PC-9 (cell line): ENCODE results near the gene CD81.

Experiments used
- EZH2 ChIP-seq: fragments of 200-600 bp; sonication (generic); IDR thresholded peaks from 2 replicates; pipeline ENCODE4 v1.8.0; 2017; ENCODE audit warnings: antibody characterized with exemption, low read depth
- TF ChIP-seq, protein P1 (sequence below): fragments of 200-600 bp; sonication (generic); conservative IDR thresholded peaks from 2 replicates; pipeline ENCODE4 v1.6.1; 2017; ENCODE audit warnings: mixed run types, antibody characterized with exemption, mild to moderate bottlenecking, moderate library complexity

DNA sequence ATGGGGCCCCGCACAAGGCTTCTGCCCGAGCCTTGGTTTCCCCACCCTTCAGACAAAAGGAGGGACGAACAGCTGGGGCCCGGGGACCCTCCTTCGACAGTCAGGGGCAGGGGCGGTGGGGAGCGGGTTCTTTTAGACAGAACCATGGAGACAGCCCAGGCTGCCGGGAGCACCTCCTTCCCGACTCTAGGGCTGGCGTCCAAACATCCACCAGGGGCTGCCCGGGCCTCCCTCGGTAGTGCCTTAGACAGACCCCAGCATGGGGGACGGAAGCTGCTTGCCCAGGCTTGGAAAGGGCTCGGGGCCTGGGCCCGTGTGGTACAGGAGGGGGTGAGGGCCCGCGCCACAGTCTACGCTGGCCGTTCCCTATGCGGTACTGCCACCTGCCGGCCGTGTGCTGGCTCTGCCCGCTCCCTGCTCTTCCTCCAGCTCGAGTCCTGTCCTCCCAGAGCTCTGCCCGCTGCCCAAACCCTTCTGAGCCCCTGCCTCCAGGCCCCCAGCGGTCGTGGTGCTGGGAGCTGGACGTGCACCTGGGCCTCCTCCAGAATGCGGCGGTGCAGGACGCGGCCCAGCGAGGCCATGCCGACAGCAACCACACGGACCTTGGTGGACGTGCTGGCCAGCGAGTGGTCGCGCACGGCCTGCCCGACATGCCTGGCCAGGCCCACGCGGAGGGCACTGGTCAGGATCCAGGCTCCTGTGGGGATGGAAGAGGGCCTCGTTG, 43.6 kb downstream of the CD81 start:
- TF ChIP-seq, protein P1, sequence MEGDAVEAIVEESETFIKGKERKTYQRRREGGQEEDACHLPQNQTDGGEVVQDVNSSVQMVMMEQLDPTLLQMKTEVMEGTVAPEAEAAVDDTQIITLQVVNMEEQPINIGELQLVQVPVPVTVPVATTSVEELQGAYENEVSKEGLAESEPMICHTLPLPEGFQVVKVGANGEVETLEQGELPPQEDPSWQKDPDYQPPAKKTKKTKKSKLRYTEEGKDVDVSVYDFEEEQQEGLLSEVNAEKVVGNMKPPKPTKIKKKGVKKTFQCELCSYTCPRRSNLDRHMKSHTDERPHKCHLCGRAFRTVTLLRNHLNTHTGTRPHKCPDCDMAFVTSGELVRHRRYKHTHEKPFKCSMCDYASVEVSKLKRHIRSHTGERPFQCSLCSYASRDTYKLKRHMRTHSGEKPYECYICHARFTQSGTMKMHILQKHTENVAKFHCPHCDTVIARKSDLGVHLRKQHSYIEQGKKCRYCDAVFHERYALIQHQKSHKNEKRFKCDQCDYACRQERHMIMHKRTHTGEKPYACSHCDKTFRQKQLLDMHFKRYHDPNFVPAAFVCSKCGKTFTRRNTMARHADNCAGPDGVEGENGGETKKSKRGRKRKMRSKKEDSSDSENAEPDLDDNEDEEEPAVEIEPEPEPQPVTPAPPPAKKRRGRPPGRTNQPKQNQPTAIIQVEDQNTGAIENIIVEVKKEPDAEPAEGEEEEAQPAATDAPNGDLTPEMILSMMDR, result peak; percentile 77
- no peak for TF ChIP-seq EZH2
